ENCODE data around the gene SHROOM3.
A peak's percentile ranks its signal among the peaks of the same experiment; 100 is the strongest.

The SHROOM3 gene

DNA sequence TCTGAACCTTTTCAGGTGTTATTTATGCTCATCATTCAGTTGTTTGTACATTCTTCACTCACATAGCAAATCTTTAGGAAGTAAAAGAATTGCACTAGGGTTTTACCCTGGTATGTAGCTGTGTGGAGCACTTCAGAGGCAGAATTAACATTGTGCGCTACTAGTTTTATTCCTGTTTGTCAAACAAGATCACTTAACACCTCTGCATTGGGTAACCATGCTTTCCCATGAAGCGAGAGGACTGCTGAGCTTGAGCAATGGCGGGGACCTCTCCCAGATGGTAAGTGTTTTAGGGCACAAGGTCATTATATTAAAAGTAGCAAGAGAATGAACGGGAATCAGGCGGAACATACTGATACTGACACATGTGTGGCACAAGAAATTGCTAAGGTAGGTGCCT lies 59.2 kb downstream of the SHROOM3 start:
- TF ChIP-seq, protein P1, sequence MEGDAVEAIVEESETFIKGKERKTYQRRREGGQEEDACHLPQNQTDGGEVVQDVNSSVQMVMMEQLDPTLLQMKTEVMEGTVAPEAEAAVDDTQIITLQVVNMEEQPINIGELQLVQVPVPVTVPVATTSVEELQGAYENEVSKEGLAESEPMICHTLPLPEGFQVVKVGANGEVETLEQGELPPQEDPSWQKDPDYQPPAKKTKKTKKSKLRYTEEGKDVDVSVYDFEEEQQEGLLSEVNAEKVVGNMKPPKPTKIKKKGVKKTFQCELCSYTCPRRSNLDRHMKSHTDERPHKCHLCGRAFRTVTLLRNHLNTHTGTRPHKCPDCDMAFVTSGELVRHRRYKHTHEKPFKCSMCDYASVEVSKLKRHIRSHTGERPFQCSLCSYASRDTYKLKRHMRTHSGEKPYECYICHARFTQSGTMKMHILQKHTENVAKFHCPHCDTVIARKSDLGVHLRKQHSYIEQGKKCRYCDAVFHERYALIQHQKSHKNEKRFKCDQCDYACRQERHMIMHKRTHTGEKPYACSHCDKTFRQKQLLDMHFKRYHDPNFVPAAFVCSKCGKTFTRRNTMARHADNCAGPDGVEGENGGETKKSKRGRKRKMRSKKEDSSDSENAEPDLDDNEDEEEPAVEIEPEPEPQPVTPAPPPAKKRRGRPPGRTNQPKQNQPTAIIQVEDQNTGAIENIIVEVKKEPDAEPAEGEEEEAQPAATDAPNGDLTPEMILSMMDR (IDR thresholded peaks at IDR 0.05; ENCODE audit: extremely low read depth, missing control alignments), result no peak
- DNase-seq (ENCODE audit: low spot score), result no peak

GRCh38 chr4:76494871-76495590 lies 60.0 kb downstream of the SHROOM3 start:
- no peak for DNase-seq (ENCODE audit: low spot score)
- TF ChIP-seq, protein P1 (IDR thresholded peaks at IDR 0.05; ENCODE audit: extremely low read depth, missing control alignments), result no peak

GRCh38 chr4:76498550-76498949 lies 63.5 kb downstream of the SHROOM3 start:
- DNase-seq (ENCODE audit: low spot score), result no peak
- TF ChIP-seq, protein P1 (IDR thresholded peaks at IDR 0.05; ENCODE audit: extremely low read depth, missing control alignments), result no peak

- no peak for DNase-seq (ENCODE audit: low spot score)
- TF ChIP-seq, protein P1 (IDR thresholded peaks at IDR 0.05; ENCODE audit: extremely low read depth, missing control alignments), result no peak
Measured at GRCh38 chr4:76499461-76499860, 64.4 kb downstream of the SHROOM3 start.

- no peak for DNase-seq (ENCODE audit: low spot score)
- TF ChIP-seq, protein P1 (IDR thresholded peaks at IDR 0.05; ENCODE audit: extremely low read depth, missing control alignments), result no peak
Measured at GRCh38 chr4:76502886-76503285, 67.9 kb downstream of the SHROOM3 start.

GRCh38 chr4:76504613-76505465 lies 69.8 kb downstream of the SHROOM3 start:
- DNase-seq (ENCODE audit: low spot score), result peak; percentile 47
- TF ChIP-seq, protein P1 (IDR thresholded peaks at IDR 0.05; ENCODE audit: extremely low read depth, missing control alignments), result peak; percentile 21

DNA sequence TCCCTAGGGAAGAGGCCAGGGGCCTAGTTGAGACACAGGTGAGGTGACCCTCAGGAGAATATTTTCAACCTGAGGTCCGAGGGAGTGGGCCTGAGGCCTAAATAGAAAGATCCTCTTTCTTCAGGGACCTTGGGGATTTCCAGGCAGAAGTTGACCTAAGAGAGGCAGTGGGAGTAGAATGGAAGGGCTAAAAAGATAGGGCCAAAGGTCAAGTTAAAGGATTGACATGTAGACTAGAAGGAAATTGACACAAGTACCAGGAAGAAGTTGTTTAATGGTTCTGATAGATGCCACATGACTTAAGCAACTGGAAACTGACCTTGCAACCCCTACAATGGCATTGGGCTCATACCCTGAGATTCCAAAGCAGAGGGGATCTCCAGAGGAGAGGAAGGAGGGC lies 76.9 kb downstream of the SHROOM3 start:
- TF ChIP-seq, protein P1 (IDR thresholded peaks at IDR 0.05; ENCODE audit: extremely low read depth, missing control alignments), result no peak
- no peak for DNase-seq (ENCODE audit: low spot score)
